ENCODE measurements around the gene TTLL10.

- TF ChIP-seq CTCF (IDR thresholded peaks at IDR 0.05) (no peak), POLR2A (IDR thresholded peaks at IDR 0.05) (no peak), POLR2AphosphoS5 (IDR thresholded peaks at IDR 0.05) (no peak), EP300 (IDR thresholded peaks at IDR 0.05) (no peak)
Measured at GRCh38 chr1:1197551-1198422, 24.1 kb downstream of the TTLL10 start.

Measured in gastroesophageal sphincter (tissue), 3 donors.